Stimulated activated CD8-positive, alpha-beta memory T cell treated with anti-CD3 and anti-CD28 coated beads, Interleukin-15, amount 100 ng/mL, for 48 hours (primary cell): Measurements from ENCODE around the gene A4GALT.

Experiments
- DNase-seq, 2 donors: peaks; one replicate each; pipeline ENCODE4 v3.0.0-alpha.2; 2020; ENCODE audit warnings: low read depth in 2 of 2

A4GALT gene

GRCh38 chr22:42701694-42702093 is 19.0 kb downstream of the A4GALT start:
- no peak for DNase-seq

DNA sequence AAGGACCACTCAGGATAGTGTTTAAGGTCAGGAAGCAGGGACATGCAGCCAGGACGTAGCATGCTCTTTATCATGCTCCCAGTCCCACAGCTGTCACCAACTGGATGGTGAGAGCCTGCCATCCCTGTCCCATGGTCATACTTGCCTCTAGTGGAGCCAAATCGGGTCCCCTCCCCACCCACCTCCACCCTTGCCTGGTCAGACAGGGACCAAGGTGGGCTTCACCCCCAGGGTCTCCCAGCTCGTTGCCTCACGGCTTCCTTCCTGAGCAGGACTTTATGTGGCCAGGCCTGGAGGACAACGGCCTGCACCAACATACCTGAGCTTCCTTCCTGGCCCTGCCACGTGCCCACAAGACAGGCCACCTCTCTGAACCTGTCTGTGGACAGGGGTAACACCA is 19.8 kb downstream of the A4GALT start:
- DNase-seq, result no peak

GRCh38 chr22:42700355-42700754 is 20.3 kb downstream of the A4GALT start:
- DNase-seq, result no peak

DNA sequence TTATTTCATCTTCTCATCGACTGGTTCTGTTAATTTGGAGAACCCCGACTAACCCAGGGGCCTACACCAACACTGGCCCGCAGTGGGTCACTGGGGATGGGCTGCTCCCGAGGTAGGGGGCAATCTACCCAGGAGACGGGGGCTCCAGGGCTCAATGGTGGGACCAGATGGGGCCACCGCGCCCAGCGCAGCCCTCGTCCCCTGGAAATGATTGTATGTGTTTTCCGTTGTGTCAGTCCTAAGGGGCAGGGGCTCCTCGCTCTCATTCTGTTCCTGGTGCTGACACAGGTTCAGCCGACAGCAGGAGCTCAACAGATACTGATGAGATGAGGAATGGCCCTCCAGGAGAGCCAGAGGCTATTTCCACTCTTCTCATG is 20.7 kb downstream of the A4GALT start:
- no peak for DNase-seq

DNA sequence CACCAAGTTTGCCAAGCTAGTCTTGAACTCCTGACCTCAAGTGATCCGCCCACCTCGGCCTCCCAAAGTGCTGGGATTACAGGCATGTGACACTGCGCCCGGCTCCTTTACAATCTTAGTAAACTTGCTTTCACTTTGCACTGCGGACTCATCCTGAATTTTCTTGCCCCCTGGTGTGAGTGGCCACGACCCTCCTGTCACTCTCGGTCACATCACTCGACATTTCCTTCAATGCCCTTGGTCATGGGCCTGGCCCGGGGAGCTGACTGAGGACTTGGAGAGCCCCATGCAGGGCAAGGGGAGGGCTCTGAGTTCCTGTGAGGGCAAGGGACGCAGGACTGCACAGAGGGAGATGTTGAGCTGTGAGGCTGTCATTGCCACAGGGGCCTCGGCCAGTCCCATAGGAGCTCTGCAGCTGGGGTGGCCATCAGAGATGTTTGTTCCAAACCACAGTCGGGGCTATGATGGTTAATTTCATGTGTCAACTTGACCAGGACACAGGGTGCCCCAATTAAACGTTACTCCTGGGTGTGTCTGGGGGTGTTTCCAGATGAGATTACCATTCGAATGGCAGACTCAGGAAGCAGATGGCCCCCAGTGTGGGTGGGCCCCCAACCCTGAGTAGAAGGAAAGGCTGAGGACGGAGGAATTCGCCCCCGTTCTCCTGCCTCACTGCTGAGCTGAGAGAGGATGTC is 21.2 kb downstream of the A4GALT start:
- no peak for DNase-seq

- DNase-seq, result no peak
Measured at GRCh38 chr22:42697542-42698013, 23.1 kb downstream of the A4GALT start.

- no peak for DNase-seq
Measured at GRCh38 chr22:42696331-42696967, 24.2 kb downstream of the A4GALT start.

DNA sequence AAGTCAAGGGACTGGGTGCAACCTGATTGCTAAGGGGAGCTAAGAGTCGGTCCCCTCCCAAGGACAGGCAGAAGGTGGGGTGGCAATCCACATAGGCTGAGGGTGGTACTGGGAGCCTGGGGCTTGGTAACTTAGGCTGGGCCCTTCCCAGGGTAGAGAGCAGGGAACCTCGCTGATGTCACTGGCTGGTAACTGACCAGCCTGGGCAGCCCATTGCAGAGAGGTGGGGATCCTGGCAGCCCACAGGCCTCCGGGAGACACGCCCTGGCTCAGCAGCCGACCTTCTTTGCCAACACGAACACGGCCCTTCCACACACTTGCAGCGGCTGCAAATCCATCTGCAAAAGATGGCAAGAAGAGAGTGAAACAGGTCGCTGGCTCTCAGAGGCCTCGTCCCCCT is 25.4 kb downstream of the A4GALT start:
- no peak for DNase-seq

DNA sequence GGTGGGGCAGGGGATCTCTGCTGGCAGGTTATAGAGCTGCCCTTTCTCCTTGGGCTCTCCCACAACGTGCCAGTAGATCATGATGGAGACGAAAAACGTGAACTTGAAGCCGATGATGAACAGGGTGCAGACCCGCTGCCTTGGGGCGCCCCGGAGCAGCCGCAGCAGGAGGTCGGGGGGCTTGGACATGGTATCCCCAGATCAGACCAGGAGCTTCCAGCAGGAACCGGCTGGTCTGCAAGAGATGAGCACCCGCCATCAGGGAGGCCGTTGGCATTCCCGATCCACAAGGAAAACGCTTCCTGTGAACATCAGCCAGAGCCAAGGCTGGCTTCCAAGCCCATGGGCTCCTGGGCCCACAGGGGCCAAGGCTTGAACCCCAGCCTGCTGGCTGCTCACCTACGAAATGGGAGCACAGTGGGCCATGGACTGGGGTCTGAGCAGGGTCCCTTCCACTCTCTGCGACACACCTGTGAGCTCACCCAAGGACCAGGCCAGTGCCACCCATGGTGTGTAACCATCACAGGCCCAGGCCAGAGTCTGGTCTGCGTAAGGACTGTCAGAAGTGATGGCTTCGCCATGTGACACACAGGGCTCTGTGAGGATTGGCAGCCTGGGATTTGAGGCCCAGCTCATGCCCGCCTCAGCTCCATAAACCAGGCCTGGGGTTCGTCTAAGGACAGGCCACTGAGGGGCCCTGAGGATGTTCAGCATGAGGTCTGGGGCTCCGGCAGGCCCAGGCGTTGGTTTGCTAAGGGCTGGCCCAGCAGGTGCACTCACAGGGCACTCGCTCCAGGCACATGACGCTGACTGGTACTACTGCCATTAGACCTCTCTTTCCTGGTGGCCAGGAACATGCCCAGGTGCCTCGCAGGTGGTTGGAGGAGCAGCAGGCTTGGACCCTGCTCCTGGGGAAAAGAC is 26.6 kb downstream of the A4GALT start:
- DNase-seq, result no peak

DNA sequence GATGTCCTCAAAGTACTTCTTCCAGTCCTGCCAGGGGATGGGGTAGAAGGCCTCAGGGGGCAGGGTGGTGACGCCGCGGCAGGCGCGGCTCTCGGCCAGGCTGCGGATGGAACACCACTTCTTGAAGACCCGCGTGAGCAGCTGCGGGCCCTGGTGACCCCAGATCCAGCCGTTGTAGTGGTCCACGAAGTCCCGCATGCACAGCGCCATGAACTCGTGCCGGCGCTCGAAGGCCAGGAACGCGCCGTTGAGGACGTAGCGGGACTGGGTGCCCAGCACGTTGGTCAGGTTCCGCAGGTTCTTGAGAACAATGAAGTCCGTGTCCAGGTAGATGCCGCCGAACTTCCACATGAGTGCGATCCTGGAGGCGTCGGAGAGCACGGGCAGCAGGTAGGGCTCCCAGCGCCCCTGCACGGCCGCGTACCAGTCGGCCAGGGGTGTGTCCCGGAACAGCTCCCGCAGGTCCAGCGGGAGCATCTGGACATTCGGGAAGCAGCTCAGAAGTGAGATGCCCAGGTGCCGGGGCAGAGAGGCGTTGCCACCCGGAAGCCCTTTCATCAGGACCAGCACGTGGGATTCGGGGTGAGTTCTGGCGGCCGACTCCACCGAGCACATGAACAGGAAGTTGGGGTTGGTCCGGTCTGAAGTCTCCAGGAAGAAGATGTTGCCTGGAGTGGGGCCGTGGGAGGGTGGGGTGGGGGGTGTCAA is 27.5 kb downstream of the A4GALT start:
- no peak for DNase-seq

DNA sequence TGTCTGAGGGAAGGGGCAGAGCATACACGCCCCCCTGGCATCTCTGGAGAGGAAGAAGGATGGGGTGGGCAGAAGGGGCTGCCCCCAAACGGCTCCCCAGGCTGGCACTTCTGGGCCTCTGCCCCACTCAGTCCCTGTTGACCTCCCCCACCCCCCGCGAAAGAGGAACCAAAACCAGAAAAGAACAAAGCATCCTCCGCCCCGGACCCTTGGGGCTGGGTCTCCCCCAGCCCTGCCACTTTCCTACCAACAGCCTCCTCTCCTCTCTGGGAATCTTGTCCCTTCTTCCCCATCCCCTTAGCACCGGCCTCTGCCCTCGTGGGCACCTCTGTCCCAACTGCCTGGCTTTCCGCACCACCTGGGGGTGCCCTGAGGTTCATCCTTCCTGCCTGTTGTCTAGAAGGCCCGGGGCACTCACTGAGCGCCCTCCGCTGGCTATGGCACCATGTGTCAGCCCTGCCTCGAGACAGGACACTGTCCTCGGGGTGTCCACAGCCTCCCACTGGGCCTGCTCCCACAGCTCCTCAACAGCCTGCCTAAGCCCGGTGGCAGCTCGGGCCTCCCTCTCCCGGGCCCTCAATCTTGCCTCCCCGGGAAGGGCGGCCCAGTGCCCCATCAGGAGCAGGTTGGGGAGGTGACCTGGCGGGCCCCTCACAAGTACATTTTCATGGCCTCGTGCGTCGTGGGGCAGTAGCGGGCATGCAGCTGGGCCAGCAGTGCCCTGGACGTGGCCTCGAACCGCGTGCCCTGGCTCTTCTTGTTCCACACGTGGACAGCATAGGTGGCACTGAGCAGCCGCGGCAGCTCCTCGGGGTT is 28.2 kb downstream of the A4GALT start:
- DNase-seq, result no peak

DNA sequence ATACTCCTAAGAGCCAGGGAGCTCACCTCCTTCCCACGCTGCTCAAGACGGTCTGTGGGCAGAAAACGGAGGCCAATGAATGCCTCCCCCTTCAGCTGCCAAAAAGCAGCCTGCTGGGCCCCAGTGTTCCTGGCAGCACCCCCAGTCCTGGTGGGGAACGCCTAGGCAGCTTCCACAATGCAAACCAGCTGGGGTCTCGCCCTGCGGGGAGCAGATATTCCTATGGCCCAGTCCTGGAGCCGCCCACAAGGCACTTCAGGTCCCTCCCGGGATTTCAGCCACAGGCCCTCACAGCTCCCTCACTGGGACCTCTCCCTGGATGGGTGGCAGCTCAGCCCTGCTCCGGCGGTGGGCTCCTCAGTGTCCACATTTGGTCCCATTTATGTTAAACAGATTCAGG is 29.2 kb downstream of the A4GALT start:
- DNase-seq, result no peak

DNA sequence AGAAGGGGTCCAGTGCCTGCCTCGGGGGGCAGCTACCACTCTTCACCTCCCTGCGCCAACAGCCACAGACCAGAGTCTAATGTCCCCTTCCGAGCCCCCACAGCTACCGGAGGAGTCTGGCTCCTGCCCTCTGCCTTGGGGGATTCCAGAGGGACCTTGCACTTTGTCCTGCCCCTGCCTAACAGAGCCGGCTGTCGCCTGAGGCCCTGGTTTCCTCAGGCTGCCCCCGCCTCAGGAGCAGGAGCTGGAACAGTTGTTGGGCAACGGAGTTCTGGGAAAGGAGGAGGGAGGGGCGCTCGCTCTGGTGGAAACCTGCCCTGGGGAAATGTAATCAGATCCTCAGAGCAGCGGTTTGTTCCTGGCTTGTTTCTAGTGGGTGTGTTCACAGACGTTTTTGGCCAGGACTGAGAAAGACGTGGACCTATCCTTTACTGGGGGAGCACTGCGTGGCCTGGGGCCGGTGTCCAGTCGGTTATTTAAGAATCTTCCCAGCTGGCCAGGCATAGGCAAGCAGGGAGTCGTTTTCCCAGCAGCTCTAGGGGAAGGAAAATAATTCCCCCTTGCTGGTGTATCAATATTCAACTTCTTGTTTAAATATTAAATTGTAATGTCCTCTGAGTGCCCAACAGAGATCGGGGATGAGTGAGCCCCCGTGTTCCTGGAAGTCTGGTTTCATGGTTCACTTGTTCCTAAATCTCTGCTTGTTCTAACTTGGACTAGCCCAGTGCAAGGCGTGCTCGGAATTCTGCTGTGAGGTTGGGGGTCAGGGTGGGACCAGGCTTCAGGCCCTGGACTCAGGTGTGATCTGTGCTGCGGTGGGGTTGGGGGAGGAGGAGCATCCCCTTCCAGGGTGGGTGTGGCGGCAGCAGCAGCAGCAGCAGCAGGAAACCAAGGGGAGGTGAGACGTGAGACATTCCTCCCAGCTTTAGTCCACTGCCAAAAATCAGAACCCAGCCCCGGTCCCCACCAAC is 32.1 kb downstream of the A4GALT start:
- no peak for DNase-seq

DNA sequence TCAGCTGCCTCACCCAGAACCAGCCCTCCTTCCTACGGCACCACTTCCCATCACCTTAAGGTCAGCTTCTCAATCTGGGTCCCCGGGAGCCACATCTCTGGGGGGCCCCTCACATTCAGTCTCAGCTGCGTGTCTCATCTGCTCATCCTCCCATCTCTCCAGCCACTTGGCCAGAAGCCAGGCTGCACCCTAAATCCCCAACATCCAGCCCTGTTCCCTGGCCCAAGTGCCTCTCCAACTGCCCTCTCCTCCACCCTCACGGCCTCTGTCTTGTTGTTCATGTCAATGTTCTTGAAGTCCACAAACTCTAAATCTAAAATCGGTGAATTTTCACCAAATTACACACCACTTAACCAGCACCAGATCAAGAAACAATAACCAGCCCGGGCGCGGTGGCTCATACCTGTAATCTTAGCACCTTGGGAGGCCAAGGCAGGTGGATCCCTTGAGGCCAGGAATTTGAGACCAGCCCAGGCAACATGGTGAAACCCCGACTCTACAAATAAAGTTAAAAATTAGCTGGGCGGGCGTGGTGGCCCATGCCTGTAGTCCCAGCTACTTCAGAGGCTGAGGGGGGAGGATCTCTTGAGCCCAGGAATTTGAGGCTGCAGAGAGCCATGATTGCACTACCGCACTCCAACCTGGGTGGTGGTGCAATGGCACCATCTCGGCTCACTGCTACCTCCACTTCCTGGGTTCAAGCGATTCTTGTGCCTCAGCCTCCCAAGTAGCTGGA is 33.7 kb downstream of the A4GALT start:
- no peak for DNase-seq

DNA sequence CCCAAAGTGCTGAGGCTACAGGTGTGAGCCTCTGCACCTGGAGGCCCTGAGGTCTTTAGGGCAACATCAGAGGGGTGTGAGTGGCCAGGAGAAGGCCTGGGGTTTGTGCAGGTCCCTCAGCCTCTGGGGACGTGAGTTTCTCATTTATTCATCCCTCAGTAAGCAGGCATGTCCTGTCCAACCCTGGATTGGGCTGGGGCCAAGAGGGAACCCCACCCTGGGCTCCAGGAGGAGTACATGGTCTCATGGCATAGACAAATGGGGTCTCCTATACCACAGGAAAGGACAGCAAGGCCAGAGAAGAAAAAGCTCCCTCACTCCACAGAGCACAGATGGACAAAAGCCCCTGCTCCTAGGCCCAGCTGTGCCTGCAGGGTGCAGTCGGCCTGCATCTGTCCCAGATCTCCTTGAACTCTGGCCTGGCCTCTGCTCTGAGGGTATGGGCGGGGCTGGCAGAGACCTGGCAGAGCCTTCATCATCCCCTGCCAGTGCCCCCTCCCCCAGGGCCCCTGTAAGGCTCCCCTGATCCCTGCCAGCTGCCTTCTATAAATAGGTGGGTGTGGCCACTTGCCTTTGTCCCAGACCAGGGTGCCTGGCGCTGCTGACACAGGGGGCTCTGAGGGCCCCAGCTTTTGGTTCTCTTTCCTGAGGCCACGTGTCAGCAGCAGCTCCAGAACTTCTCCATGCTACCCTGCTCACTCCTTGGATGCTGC is 34.6 kb downstream of the A4GALT start:
- no peak for DNase-seq

DNA sequence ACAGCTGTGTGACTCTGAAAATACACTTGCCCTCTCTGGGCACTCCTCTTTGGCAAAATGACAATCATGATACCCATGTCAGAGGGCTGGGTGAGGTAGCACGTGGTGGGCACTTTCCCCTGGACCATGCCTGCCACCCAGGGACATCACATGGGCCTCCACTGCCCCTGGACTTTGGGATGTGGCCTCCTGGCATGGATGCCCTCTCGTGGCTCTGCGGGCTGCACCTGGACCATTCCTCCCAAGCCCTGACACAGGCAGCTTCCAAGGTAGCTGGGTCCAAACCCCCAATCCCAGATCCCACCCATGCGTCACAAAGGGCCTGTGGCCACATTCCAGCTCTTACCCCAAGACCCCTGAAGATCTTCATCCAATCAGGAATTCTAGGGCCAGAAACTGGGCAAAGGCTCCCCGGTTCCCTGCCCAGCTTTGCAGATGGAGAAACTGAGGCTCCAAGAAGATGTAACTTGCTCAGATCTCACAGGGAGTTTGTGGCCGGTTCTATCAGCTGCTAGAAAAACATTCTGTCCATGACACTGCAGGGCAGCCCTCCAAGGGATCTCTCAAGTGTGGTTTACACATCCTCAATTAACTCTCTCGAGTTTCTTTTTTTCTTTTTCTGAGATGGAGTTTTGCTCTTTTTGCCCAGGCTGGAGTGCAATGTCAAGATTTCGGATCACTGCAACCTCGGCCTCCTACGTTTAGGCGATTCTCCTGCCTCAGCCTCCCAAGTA is 36.0 kb downstream of the A4GALT start:
- no peak for DNase-seq

GRCh38 chr22:42683578-42684283 is 36.9 kb downstream of the A4GALT start:
- DNase-seq, result no peak
